ENCODE measurements around the gene FUBP3. TPM values are rescaled to one million over a fixed set of nuclear protein-coding genes. Genes with fewer than 3 reads are reported as not detected.

FUBP3 gene
- polyA plus RNA-seq, 1 donor: 67.9 TPM

DNA sequence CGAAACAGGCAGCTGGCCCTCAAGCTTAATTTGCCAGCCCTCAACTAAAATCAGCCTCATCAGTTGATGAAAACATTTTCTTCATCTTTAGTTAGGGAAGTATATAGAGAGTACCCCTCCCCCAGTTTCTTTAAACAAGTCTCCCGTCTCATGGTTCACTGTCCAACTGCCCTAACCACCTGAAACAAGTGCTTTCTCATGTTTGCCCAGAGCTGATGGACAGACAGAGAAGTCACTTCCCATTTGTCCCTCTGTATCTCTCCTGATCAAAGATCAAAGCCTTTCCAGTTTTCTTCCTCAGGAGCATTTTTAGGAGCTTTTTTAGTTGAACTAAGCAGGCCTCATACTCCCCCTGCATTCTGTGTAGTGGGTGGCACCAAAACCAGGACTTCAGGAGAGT is 21.7 kb downstream of the FUBP3 start:
- H3K4me1 ChIP-seq (ENCODE audit: control insufficient read depth, insufficient read depth, low read length): no peaks in the 10 kb centered on the region
- H3K9me3 ChIP-seq (ENCODE audit: control insufficient read depth, low read depth, low read length): no peaks in the 10 kb centered on the region
- H3K36me3 ChIP-seq (ENCODE audit: control insufficient read depth, insufficient read depth, low read length): peaks cover 61% of the 10 kb centered on the region
- no peak for DNase-seq
- H3K4me3 ChIP-seq (ENCODE audit: low read length): no peak overlapping the region
- no CpG with 5 or more reads among the region's 2 CpGs for WGBS (ENCODE audit: insufficient coverage, low lambda C conversion rate)
- H3K27me3 ChIP-seq (ENCODE audit: control insufficient read depth, insufficient read depth, low read length): no peaks in the 10 kb centered on the region
- H3K27ac ChIP-seq (ENCODE audit: low read length): no peak overlapping the region

DNA sequence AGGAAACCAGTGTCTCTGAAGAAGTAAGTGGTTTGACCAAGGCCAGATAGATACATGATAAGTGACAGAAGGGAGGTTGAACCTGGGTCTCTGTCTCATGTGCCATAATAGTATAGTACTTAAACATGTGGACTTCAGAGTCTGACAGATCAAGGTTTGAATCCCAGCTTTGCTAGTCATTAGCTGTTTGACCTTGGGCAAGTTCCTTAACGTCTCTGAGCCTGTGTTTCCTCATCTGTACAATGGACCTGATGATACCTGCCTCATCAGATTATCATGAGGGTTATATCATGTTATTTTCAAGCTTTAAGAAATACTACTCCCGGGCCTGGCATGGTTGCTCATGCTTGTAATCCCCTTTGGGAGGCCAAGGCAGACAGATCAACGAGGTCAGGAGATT is 24.9 kb downstream of the FUBP3 start:
- Histone ChIP-seq H3K27me3 (ENCODE audit: control insufficient read depth, insufficient read depth, low read length) (no peaks in the 10 kb centered on the region), H3K4me3 (ENCODE audit: low read length) (no peak overlapping the region), H3K27ac (ENCODE audit: low read length) (no peak overlapping the region), H3K36me3 (ENCODE audit: control insufficient read depth, insufficient read depth, low read length) (peaks cover 56% of the 10 kb centered on the region), H3K4me1 (ENCODE audit: control insufficient read depth, insufficient read depth, low read length) (no peaks in the 10 kb centered on the region), H3K9me3 (ENCODE audit: control insufficient read depth, low read depth, low read length) (no peaks in the 10 kb centered on the region)
- DNase-seq: no peak
- no CpG with 5 or more reads among the region's 3 CpGs for WGBS (ENCODE audit: insufficient coverage, low lambda C conversion rate)

DNA sequence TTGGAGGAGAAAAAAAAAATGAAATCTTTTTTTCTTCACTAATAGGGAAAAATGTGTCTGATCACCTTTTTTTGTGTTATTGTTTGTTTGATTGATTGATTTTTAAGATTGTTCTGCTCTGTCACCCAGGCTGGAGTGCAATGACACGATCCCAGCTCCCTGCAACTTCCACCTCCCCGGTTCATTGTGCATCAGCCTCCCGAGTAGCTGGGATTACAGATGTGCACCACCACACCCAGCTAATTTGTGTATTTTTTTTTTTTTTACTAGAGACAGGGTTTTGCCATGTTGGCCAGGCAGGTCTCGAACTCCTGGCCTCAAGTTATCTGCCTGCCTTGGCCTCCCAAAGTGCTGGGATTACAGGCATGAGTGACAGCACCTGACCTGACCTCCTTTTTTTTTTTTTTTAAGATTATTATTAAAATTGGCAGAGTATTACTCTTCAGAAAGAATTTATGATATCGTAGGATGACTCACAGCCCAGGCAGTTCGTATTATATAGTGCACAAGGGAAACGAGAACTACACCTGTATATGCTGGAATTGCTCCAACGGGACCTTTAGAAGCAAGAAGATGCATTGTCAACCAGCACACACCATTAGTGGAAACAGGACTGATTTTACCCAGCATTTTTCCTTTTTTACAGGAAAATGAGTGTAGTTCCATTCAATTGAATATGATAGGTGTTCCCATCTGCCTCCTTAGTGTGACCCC is 27.7 kb downstream of the FUBP3 start:
- H3K36me3 ChIP-seq (ENCODE audit: control insufficient read depth, insufficient read depth, low read length): peaks cover 53% of the 10 kb centered on the region
- H3K9me3 ChIP-seq (ENCODE audit: control insufficient read depth, low read depth, low read length): no peaks in the 10 kb centered on the region
- no peaks in the 10 kb centered on the region for H3K27me3 ChIP-seq (ENCODE audit: control insufficient read depth, insufficient read depth, low read length)
- no peaks in the 10 kb centered on the region for H3K4me1 ChIP-seq (ENCODE audit: control insufficient read depth, insufficient read depth, low read length)
- DNase-seq: peak in 1 of 2 donors; percentile 18
- H3K27ac ChIP-seq (ENCODE audit: low read length): no peak overlapping the region
- no peak overlapping the region for H3K4me3 ChIP-seq (ENCODE audit: low read length)
- 83% methylated on average over 1 of the region's 8 CpGs for WGBS (ENCODE audit: insufficient coverage, low lambda C conversion rate)

DNA sequence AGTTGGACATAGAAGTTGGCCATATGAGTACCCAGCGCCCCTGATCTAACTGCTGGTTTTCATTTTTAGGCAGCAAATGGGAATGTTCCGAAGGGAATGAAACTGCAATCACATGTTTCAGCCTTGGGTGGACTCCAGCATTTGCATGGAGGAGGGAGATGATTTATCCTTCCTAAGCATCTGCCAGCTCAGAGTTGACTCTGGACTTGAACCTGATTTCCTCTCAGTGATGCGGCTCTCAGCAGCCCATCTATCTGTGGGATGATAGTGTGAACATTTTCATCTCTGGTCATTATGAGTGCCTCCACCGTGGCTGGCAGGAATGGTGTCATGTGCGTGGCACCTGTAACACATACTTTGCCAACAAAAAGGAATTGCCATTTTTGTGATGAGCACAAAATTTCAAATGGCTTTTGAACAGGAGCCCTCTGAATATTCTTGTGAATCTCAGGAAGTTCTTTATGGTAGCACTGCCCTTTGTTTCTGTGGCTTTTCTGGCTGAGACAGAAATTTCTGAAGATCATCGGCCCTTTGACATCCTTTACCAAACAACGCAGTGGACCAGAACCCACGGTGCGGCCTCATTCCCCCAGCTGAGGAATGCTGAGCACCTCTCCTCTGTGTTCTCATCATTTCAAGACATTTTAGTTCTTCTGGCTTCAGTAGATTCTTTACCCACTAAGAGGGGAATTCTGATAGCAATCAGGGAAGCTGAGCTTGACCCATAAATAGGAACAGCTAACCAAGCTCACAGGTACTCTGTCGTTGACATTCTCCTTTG is 28.5 kb downstream of the FUBP3 start:
- Histone ChIP-seq H3K27ac (ENCODE audit: low read length) (no peak overlapping the region), H3K36me3 (ENCODE audit: control insufficient read depth, insufficient read depth, low read length) (peaks cover 56% of the 10 kb centered on the region), H3K4me1 (ENCODE audit: control insufficient read depth, insufficient read depth, low read length) (no peaks in the 10 kb centered on the region), H3K27me3 (ENCODE audit: control insufficient read depth, insufficient read depth, low read length) (no peaks in the 10 kb centered on the region), H3K9me3 (ENCODE audit: control insufficient read depth, low read depth, low read length) (no peaks in the 10 kb centered on the region), H3K4me3 (ENCODE audit: low read length) (no peak overlapping the region)
- no CpG with 5 or more reads among the region's 10 CpGs for WGBS (ENCODE audit: insufficient coverage, low lambda C conversion rate)
- no peak for DNase-seq

DNA sequence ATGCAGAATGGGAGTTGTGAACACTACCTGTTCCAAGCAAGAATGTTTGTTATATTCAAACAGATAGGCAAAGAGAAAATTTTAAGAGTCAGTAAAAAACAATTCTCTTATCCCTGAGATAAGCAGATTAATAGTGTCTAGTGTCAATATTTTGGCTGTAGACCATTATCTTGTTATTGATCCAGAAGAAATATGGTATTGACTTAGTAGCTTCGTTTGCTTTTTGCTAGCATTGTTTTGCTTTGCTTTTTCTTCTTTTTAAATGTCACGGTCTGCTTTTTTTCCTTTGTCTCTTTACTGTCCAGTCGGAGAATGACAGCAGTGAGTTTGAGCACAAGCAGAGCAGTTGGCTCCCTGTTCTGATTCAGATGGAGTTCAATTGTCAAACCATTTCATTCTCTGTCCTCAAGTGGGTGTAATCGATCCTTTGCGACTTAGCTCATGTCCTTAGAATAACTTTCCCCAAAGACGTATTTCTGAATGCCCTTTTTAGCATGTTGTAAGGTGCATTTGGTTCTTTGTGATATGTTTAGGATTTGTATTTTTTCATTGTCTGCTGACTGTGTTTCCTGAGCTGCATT is 29.3 kb downstream of the FUBP3 start:
- H3K27ac ChIP-seq (ENCODE audit: low read length): no peak overlapping the region
- 72% methylated on average over 4 of the region's 6 CpGs for WGBS (ENCODE audit: insufficient coverage, low lambda C conversion rate)
- peaks cover 58% of the 10 kb centered on the region for H3K36me3 ChIP-seq (ENCODE audit: control insufficient read depth, insufficient read depth, low read length)

DNA sequence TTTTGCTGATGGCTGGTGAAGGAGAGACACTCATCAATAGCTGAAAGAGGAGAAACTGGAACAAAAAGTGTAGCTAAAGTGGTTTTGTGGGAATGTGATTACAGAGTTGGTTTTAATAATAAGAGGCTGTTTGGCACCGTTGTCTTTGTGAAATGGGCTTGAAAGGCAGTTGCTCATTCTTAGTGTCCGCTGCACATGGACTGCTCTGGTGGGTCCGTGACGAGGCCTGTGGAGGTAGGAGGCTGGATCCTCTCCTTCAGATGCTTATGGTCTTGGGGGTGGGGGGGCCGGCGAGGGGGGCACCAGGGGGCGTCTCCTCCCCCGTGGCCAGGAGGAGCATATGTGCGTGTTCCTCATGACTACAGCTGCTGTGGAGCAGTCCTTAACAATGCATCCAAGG is 29.8 kb downstream of the FUBP3 start:
- WGBS (ENCODE audit: insufficient coverage, low lambda C conversion rate): no CpG with 5 or more reads among the region's 9 CpGs
- Histone ChIP-seq H3K27me3 (ENCODE audit: control insufficient read depth, insufficient read depth, low read length) (no peaks in the 10 kb centered on the region), H3K4me3 (ENCODE audit: low read length) (no peak overlapping the region), H3K27ac (ENCODE audit: low read length) (no peak overlapping the region), H3K9me3 (ENCODE audit: control insufficient read depth, low read depth, low read length) (no peaks in the 10 kb centered on the region), H3K36me3 (ENCODE audit: control insufficient read depth, insufficient read depth, low read length) (peaks cover 59% of the 10 kb centered on the region), H3K4me1 (ENCODE audit: control insufficient read depth, insufficient read depth, low read length) (no peaks in the 10 kb centered on the region)
- DNase-seq: no peak

More for the DNA sequence above, 29.3 kb downstream of the FUBP3 start:
- Histone ChIP-seq H3K4me3 (ENCODE audit: low read length) (no peak overlapping the region), H3K9me3 (ENCODE audit: control insufficient read depth, low read depth, low read length) (no peaks in the 10 kb centered on the region), H3K27me3 (ENCODE audit: control insufficient read depth, insufficient read depth, low read length) (no peaks in the 10 kb centered on the region), H3K4me1 (ENCODE audit: control insufficient read depth, insufficient read depth, low read length) (no peaks in the 10 kb centered on the region)
- DNase-seq: no peak

DNA sequence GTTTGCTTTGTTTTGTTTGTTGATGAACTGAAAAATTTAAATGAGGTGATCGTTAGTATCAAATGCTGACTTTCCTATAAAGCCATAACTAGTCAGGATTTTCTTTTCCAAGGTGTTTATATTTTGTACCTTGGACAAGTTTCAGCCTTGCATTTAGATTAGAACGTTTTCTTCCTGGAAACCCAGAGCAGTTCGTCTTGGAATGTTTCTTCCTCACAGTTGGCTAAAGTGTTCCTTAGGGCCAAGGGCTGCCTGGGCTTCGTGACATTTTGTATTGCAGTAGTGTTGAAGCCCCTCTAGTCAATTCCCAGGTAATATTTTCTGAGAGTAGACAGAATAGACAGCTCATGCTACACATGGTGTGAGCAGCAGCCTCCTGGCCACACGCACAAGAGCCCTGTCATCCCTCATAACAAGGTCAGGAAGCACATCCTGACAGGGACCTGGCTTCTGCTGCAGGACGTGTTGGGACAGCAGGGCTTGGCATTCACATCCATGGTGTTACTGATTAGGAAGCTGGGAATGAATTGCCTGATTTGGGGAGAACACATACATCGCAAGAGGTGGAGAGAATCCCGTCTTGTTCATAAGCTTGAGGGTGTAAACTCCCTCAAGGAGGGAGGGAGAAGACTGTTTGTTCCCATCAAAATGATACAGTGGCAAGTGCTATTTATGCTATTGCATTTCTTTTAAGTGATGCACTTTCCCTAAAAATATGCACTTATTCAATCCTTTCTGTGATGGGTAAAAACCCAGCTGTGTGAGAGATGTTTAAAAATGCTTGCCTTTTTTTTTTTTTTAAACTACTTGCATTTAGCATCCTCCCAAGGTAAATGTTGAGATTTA is 31.7 kb downstream of the FUBP3 start:
- Histone ChIP-seq H3K4me1 (ENCODE audit: control insufficient read depth, insufficient read depth, low read length) (no peaks in the 10 kb centered on the region), H3K27ac (ENCODE audit: low read length) (no peak overlapping the region), H3K36me3 (ENCODE audit: control insufficient read depth, insufficient read depth, low read length) (peaks cover 69% of the 10 kb centered on the region), H3K9me3 (ENCODE audit: control insufficient read depth, low read depth, low read length) (no peaks in the 10 kb centered on the region), H3K27me3 (ENCODE audit: control insufficient read depth, insufficient read depth, low read length) (no peaks in the 10 kb centered on the region), H3K4me3 (ENCODE audit: low read length) (no peak overlapping the region)
- WGBS (ENCODE audit: insufficient coverage, low lambda C conversion rate): 100% methylated on average over 1 of the region's 8 CpGs
- DNase-seq: no peak

DNA sequence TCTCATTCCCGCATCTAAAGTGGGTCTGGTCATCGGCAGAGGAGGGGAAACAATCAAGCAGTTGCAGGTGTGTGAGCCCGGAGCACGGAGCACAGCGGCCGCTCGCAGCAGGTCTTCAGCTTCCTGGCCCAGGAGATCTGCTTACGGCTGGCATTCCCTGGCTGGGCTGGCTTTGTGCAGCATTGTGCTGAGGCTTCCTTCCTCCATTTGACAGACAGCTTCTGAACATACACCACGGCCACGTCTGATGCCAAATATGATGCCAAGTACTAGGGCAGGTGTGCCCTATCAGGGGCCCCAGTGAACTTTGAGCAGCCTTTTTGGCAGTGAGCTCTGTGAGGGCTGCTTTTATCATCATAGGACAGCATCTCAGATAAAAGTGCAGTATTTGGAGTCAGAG is 37.1 kb downstream of the FUBP3 start:
- DNase-seq: no peak
- H3K4me3 ChIP-seq (ENCODE audit: low read length): no peak overlapping the region

DNA sequence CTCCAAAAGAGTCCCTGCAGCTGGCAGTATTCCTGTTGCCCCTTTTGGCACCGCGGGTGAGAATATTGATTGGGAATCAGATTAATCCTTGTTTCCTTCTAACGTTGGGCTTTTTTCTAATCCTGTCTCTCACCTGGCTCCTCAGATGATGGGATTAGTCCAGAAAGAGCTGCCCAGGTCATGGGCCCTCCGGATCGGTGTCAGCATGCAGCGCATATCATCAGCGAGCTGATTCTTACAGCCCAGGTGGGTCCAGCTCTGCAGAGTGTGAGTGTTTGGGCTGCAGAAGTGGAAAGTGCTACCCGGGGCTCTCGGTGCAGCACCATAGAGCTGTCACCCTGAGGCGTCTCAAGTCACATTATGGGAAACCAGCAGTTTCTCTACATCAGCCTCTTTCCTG is 44.1 kb downstream of the FUBP3 start:
- Histone ChIP-seq H3K4me3 (ENCODE audit: low read length) (no peak overlapping the region), H3K27me3 (ENCODE audit: control insufficient read depth, insufficient read depth, low read length) (no peaks in the 10 kb centered on the region), H3K4me1 (ENCODE audit: control insufficient read depth, insufficient read depth, low read length) (no peaks in the 10 kb centered on the region), H3K27ac (ENCODE audit: low read length) (no peak overlapping the region), H3K36me3 (ENCODE audit: control insufficient read depth, insufficient read depth, low read length) (peaks cover 85% of the 10 kb centered on the region), H3K9me3 (ENCODE audit: control insufficient read depth, low read depth, low read length) (no peaks in the 10 kb centered on the region)
- 90% methylated on average over 2 of the region's 10 CpGs for WGBS (ENCODE audit: insufficient coverage, low lambda C conversion rate)
- no peak for DNase-seq

More for the DNA sequence above, 37.1 kb downstream of the FUBP3 start:
- Histone ChIP-seq H3K27ac (ENCODE audit: low read length) (no peak overlapping the region), H3K4me1 (ENCODE audit: control insufficient read depth, insufficient read depth, low read length) (no peaks in the 10 kb centered on the region), H3K36me3 (ENCODE audit: control insufficient read depth, insufficient read depth, low read length) (peaks cover 93% of the 10 kb centered on the region), H3K9me3 (ENCODE audit: control insufficient read depth, low read depth, low read length) (no peaks in the 10 kb centered on the region), H3K27me3 (ENCODE audit: control insufficient read depth, insufficient read depth, low read length) (no peaks in the 10 kb centered on the region)
- no CpG with 5 or more reads among the region's 10 CpGs for WGBS (ENCODE audit: insufficient coverage, low lambda C conversion rate)

DNA sequence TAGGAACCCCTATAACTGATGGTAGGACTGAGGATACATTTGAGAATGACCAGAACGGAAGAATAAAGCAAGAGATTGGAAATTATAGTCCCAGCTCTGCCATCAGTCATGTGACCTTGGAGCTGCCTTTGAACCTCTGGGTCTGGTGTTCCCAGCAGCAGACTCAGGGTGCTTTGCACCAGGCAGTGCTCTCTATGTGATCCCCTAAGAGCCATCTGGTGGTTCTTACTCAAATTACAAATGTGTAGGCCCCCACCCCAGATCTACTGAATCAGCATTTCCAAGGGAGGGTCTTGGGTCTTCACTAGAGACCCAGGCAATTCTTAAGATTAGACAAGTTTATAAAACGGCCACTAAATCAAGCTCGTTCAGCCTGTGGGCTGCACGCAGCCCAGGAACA is 44.8 kb downstream of the FUBP3 start:
- Histone ChIP-seq H3K4me1 (ENCODE audit: control insufficient read depth, insufficient read depth, low read length) (no peaks in the 10 kb centered on the region), H3K9me3 (ENCODE audit: control insufficient read depth, low read depth, low read length) (no peaks in the 10 kb centered on the region), H3K27me3 (ENCODE audit: control insufficient read depth, insufficient read depth, low read length) (no peaks in the 10 kb centered on the region), H3K27ac (ENCODE audit: low read length) (no peak overlapping the region), H3K4me3 (ENCODE audit: low read length) (no peak overlapping the region), H3K36me3 (ENCODE audit: control insufficient read depth, insufficient read depth, low read length) (peaks cover 82% of the 10 kb centered on the region)
- 83% methylated on average over 1 of the region's 4 CpGs for WGBS (ENCODE audit: insufficient coverage, low lambda C conversion rate)
- no peak for DNase-seq

All from large intestine (tissue), 3 donors.